ENCODE results near the gene KANSL2.
A peak's percentile ranks its signal among the peaks of the same experiment; 100 is the strongest.
"Not testable (repeated sequence)": the region's sequence is repeated elsewhere in the genome, so short reads cannot be mapped to it uniquely, and the experiment has no call there.

Gene KANSL2, protein sequence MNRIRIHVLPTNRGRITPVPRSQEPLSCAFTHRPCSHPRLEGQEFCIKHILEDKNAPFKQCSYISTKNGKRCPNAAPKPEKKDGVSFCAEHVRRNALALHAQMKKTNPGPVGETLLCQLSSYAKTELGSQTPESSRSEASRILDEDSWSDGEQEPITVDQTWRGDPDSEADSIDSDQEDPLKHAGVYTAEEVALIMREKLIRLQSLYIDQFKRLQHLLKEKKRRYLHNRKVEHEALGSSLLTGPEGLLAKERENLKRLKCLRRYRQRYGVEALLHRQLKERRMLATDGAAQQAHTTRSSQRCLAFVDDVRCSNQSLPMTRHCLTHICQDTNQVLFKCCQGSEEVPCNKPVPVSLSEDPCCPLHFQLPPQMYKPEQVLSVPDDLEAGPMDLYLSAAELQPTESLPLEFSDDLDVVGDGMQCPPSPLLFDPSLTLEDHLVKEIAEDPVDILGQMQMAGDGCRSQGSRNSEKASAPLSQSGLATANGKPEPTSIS

DNA sequence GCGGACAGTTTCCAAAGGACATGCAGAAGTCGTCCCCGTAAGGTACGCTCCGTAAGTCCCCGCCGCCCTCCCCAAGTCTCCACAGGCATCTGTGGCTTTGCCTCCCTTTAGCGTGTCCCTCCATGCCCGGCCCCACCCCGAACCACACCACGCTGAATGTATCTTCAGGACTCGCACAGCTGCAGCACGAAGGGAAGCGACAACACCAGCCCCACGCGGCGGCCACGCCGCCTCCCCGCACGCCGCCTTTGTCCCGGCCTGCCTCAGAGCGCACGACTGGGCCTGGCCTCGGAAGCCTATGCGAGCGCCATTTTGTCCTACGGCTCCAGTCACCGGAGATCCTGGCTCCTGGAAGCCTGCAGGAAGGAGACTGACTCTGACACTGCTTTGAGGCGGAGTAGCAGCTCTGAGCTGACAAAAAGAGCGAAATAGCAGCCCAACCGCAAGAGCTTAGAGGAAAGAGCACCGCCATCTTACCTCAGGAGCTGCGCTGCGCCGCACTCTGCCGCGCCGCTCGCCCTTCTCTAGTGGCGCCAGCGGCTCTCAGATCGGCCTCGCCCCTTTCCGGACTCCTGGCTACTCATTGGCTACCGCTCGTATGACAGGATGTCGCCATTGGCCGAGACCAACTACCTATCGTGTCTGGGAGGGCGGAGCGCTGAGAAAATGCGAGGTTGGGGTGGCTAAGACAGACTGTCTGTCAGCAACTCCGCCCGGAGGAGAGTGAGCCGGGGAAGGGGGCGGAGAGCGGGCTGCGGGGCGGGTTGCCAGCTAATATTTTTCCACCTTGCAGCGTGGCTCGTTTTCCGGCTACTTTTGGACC, at the start of gene KANSL2:
KANSL2 (minus strand) TSS at position 529 of the 823 bp plus-strand sequence. CDS start 606 bp downstream, outside the sequence.
- peak within 1 kb of the TSS; percentile 76 for H3K4me3 ChIP-seq (ENCODE audit: low read depth, low read length)
- TF ChIP-seq, protein P1, sequence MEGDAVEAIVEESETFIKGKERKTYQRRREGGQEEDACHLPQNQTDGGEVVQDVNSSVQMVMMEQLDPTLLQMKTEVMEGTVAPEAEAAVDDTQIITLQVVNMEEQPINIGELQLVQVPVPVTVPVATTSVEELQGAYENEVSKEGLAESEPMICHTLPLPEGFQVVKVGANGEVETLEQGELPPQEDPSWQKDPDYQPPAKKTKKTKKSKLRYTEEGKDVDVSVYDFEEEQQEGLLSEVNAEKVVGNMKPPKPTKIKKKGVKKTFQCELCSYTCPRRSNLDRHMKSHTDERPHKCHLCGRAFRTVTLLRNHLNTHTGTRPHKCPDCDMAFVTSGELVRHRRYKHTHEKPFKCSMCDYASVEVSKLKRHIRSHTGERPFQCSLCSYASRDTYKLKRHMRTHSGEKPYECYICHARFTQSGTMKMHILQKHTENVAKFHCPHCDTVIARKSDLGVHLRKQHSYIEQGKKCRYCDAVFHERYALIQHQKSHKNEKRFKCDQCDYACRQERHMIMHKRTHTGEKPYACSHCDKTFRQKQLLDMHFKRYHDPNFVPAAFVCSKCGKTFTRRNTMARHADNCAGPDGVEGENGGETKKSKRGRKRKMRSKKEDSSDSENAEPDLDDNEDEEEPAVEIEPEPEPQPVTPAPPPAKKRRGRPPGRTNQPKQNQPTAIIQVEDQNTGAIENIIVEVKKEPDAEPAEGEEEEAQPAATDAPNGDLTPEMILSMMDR (IDR thresholded peaks at IDR 0.05; ENCODE audit: control insufficient read depth, extremely low read depth, insufficient read depth): no peak
- DNase-seq (ENCODE audit: low read depth): peak; percentile 98

DNA sequence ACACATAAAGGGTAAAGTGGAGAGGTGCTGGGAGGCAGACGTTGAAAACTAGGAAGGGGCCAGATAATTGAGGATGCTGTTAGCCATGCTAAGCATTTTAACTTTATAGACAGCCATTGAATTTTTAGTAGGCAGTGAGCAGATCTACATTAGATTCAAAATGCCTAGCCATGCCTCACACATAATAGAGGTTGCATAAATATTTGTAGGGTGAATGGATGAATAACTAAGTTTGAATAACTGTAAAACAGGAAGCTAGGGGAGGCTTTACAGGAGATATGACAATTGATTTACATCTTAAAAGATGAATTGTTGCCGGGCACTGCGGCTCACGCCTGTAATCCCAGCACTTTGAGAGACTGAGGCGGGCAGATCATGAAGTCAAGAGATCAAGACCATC, 46.8 kb upstream of the KANSL2 start:
- DNase-seq (ENCODE audit: low read depth): no peak
- TF ChIP-seq, protein P1 (IDR thresholded peaks at IDR 0.05; ENCODE audit: control insufficient read depth, extremely low read depth, insufficient read depth): no peak
- H3K4me3 ChIP-seq (ENCODE audit: low read depth, low read length): no peak overlapping the region

DNA sequence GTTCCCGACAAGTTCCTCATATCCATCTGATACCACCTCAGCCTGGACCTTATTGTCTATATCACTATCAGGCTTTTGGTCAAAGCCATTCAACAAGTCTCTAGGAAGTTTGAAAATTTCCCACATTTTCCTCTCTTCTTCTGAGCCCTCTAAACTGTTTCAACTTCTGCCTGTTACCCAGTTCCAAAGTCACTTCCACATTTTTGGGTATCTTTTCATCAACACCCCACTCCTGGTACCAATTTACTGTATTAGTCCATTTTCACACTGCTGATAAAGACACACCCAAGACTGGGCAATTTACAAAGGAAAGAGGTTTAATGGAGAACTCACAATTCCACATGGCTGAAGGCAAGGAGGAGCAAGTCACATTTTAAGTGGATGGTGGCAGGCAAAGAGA, 38.7 kb upstream of the KANSL2 start:
- H3K4me3 ChIP-seq (ENCODE audit: low read depth, low read length); DNase-seq (ENCODE audit: low read depth): not testable (repeated sequence)

DNA sequence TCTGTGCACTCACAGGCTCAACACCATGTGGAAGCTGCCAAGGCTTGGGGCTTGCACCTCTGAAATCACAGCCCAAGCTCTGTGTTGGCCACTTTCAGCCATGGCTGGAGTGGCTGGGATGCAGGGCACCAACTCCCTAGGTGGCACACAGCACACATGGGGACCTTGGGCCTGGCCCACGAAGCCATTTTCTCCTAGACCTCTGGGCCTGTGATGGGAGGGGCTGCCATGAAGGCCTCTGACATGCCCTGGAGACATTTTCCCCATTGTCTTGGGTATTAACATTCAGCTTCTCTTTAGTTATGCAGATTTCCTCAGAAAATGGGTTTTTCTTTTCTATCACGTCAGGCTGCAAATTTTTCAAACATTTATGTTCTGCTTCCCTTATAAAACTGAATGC, 38.1 kb upstream of the KANSL2 start:
- DNase-seq (ENCODE audit: low read depth); H3K4me3 ChIP-seq (ENCODE audit: low read depth, low read length): not testable (repeated sequence)

DNA sequence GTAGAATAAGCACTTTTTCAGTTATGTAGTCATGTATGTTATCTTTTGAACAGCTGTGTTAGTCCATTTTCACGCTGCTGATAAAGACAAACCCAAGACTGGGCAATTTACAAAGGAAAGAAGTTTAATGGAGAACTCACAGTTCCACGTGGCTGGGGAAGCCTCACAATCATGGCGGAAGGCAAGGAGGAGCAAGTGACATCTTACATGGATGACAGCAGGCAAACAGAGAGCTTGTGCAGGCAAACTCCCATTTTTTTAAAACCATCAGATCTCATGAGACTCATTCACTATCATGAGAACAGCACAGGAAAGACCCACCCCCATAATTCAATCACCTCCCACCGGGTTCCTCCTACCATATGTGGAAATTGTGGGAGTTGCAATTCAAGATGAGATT, 37.0 kb upstream of the KANSL2 start:
- not testable (repeated sequence) for DNase-seq (ENCODE audit: low read depth)

DNA sequence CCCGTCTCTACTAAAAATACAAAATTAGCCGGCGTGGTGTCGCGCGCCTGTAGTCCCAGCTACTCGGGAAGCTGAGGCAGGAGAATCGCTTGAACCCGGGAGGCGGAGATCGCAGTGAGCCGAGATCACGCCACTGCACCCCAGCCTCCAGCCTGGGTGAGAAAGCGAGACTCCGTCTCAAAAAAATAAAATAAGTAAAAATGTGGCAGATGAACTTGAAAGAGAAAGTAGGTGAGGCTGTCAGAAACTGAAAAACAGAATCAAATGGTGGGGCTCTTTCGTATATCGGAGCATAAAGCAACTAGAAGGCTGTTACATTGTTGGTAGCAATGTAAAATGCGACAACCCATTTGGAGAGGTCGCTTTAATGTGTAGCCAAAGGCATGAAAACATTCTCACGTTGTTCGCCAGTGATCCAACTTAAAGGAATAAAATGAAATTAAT, 35.2 kb upstream of the KANSL2 start:
- TF ChIP-seq, protein P1 (IDR thresholded peaks at IDR 0.05; ENCODE audit: control insufficient read depth, extremely low read depth, insufficient read depth): no peak
- DNase-seq (ENCODE audit: low read depth): no peak
- H3K4me3 ChIP-seq (ENCODE audit: low read depth, low read length): peak overlapping the region; percentile 79

More for the DNA sequence above, 37.0 kb upstream of the KANSL2 start:
- H3K4me3 ChIP-seq (ENCODE audit: low read depth, low read length): not testable (repeated sequence)

DNA sequence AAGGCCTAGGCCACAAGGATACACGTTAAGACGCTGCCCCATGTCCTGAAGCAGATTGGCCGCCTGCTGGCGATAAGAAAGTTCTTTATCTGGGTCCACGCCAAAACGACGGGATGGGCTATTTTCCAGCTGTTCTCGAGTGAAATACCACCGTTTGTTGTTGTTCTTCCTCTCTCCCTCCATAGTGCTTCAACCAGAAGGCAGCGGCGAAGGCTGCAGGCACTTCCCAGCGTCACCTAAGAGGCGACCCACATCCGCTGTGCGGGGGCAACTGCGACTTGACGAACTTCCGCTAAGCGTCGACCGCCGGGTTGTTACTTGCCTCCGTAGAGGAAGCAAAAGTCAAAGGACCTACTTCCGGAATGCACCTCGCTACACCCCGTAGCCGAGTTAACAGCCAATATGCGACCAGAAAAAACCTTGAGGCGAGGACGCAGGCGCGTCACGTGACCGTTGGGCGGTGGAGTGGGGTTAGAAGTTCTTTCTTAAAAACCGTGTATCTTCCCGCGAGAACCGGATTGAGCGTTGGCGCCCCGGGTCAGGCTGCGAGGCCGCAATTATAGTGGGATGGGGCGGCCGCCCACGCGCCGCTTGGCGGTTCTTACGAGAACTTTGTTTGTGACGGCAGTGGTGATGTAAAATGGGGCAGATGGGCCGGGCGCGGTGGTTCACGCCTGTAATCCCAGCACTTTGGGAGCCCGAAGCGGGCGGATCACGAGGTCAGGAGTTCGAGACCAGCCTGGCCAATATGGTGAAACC, 34.6 kb upstream of the KANSL2 start, which contains the start of gene CCNT1:
CCNT1 (minus strand) TSS at position 215 of the 759 bp plus-strand sequence; CDS start at position 183, 32 bp downstream.
- peak within 1 kb of the TSS; percentile 79 for H3K4me3 ChIP-seq (ENCODE audit: low read depth, low read length)
- TF ChIP-seq, protein P1 (IDR thresholded peaks at IDR 0.05; ENCODE audit: control insufficient read depth, extremely low read depth, insufficient read depth): no peak
- DNase-seq (ENCODE audit: low read depth): peak; percentile 100

DNA sequence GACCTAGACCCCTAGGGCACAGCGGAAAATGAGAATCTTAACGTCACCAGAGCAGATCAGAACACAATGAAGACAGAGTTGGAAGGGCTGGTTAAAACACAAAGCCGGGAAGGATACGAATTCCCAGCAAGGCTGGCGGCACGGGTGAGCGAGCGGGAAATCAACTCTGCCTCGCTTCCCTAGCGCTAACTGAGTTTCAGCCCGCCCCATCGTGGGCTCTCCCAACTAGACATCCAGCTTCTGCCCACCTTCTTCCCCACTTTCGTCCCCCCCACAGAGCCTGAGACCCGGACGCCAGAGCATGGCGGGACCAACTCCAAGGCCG, 34.1 kb upstream of the KANSL2 start:
- no peak for DNase-seq (ENCODE audit: low read depth)
- TF ChIP-seq, protein P1 (IDR thresholded peaks at IDR 0.05; ENCODE audit: control insufficient read depth, extremely low read depth, insufficient read depth): no peak
- peak overlapping the region; percentile 79 for H3K4me3 ChIP-seq (ENCODE audit: low read depth, low read length)

Measured in LNCaP clone FGC (cell line).